GM06990 (cell line): ENCODE measurements around the gene P4HB.

ENCODE experiments used
- DNase-seq: peaks from one replicate; pipeline ENCODE4 v3.0.0-alpha.2; 2011; ENCODE audit not compliant: insufficient read length; ENCODE audit errors: extremely low read depth
- H3K27me3 ChIP-seq: replicated peaks from 2 replicates; pipeline ENCODE4 v1.6.0; 2011; ENCODE audit warnings: low read length; ENCODE audit not compliant: control insufficient read depth, insufficient read depth
- H3K36me3 ChIP-seq: 2 replicates; pipeline ENCODE4 v1.5.1; 2011; ENCODE audit warnings: low read length; ENCODE audit not compliant: control insufficient read depth, insufficient read depth
- H3K4me3 ChIP-seq: replicated peaks from 2 replicates; pipeline ENCODE4 v1.5.1; 2011; ENCODE audit warnings: low read depth, mild to moderate bottlenecking, control low read depth, low read length
- CTCF ChIP-seq: IDR thresholded peaks from 2 replicates; pipeline ENCODE4 v1.5.1; 2011; ENCODE audit warnings: low read length, control low read depth, mild to moderate bottlenecking, inconsistent platforms; ENCODE audit not compliant: insufficient read depth, poor library complexity, severe bottlenecking

P4HB gene

GRCh38 chr17:81906476-81907218 lies 46.3 kb upstream of the P4HB start:
- peaks cover 21% of the 10 kb centered on the region for H3K36me3 ChIP-seq
- no peaks in the 10 kb centered on the region for H3K27me3 ChIP-seq
- no peak for DNase-seq
- no peak for TF ChIP-seq CTCF
- no peak overlapping the region for H3K4me3 ChIP-seq

- Histone ChIP-seq H3K27me3 (no peaks in the 10 kb centered on the region), H3K4me3 (no peak overlapping the region), H3K36me3 (peaks cover 21% of the 10 kb centered on the region)
- TF ChIP-seq CTCF = no peak
- no peak for DNase-seq
Observed at GRCh38 chr17:81905993-81906392, 45.7 kb upstream of the P4HB start.

GRCh38 chr17:81905424-81905875 lies 45.1 kb upstream of the P4HB start:
- Histone ChIP-seq H3K4me3 (no peak overlapping the region), H3K36me3 (peaks cover 21% of the 10 kb centered on the region), H3K27me3 (no peaks in the 10 kb centered on the region)
- no peak for TF ChIP-seq CTCF
- DNase-seq = no peak

- H3K4me3 ChIP-seq = no peak overlapping the region
- no peak for DNase-seq
- H3K36me3 ChIP-seq = peaks cover 23% of the 10 kb centered on the region
- no peaks in the 10 kb centered on the region for H3K27me3 ChIP-seq
- no peak for TF ChIP-seq CTCF
Observed at GRCh38 chr17:81904600-81905423, 44.5 kb upstream of the P4HB start.

- H3K4me3 ChIP-seq = no peak overlapping the region
- peaks cover 23% of the 10 kb centered on the region for H3K36me3 ChIP-seq
- H3K27me3 ChIP-seq = no peaks in the 10 kb centered on the region
- TF ChIP-seq CTCF = no peak
- DNase-seq = no peak
Observed at GRCh38 chr17:81903896-81904599, 43.7 kb upstream of the P4HB start.
